Neural progenitor cell (in vitro differentiated cells): ENCODE results near the gene TPRX2.
"Not testable (repeated sequence)": the region's sequence is repeated elsewhere in the genome, so short reads cannot be mapped to it uniquely, and the experiment has no call there.

Experiments
- CTCF ChIP-seq: fragments of 200-600 bp; sonication (generic); IDR thresholded peaks from 2 replicates; pipeline ENCODE4 v1.5.1; 2017; ENCODE audit warnings: antibody characterized with exemption, mild to moderate bottlenecking
- EZH2 ChIP-seq: fragments of 200-600 bp; sonication (generic); IDR thresholded peaks from 2 replicates; pipeline ENCODE4 v1.6.1; 2017; ENCODE audit warnings: antibody characterized with exemption, mild to moderate bottlenecking, moderate library complexity
- EZH2phosphoT487 ChIP-seq: fragments of 200-600 bp; sonication (generic); IDR thresholded peaks from 2 replicates; pipeline ENCODE4 v1.6.1; 2017; ENCODE audit warnings: antibody characterized with exemption

DNA sequence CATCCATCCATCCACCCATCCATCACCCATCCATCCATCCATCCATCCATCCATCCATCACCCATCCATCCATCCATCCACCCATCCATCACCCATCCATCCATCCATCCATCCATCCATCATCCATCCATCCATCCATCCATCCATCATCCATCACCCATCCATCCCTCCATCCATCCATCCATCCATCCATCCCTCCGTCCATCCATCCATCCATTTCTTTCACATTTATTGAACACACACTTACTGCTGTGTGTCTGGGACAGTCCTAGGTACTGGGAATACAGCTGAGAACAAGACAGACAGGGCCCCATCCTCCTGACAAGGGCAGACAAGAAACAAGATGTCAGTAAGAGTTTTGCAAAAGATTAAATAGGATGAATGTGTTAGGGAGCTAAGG lies 40.8 kb upstream of the TPRX2 start:
- not testable (repeated sequence) for TF ChIP-seq CTCF, EZH2phosphoT487, EZH2
